Thyroid gland (tissue), 4 donors: Measurements from ENCODE around the gene TMED7.

Experiments used
- POLR2A ChIP-seq, 2 donors: fragments of 450-650 bp; IDR thresholded peaks; one replicate each; pipeline ENCODE4 v1.6.1; 2017; ENCODE audit warnings: antibody characterized with exemption in 2 of 2, mild to moderate bottlenecking in 2 of 2, moderate library complexity in 1 of 2
- TF ChIP-seq, protein P1 (sequence below), 6 experiments: fragments of 200-600 bp in 3 of 6; fragments of 450-650 bp in 3 of 6; sonication (generic) in 3 of 6; IDR thresholded peaks; one replicate each; pipeline ENCODE4 v1.5.1; 2016 to 2019; ENCODE audit warnings: antibody characterized with exemption in 6 of 6, mild to moderate bottlenecking in 2 of 6, inconsistent platforms in 1 of 6, moderate library complexity in 1 of 6

GRCh38 chr5:115627295-115627865 is 1.5 kb upstream of the TMED7 start:
- TF ChIP-seq, protein P1, sequence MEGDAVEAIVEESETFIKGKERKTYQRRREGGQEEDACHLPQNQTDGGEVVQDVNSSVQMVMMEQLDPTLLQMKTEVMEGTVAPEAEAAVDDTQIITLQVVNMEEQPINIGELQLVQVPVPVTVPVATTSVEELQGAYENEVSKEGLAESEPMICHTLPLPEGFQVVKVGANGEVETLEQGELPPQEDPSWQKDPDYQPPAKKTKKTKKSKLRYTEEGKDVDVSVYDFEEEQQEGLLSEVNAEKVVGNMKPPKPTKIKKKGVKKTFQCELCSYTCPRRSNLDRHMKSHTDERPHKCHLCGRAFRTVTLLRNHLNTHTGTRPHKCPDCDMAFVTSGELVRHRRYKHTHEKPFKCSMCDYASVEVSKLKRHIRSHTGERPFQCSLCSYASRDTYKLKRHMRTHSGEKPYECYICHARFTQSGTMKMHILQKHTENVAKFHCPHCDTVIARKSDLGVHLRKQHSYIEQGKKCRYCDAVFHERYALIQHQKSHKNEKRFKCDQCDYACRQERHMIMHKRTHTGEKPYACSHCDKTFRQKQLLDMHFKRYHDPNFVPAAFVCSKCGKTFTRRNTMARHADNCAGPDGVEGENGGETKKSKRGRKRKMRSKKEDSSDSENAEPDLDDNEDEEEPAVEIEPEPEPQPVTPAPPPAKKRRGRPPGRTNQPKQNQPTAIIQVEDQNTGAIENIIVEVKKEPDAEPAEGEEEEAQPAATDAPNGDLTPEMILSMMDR (IDR thresholded peaks at IDR 0.05) = no peak
- TF ChIP-seq POLR2A (IDR thresholded peaks at IDR 0.05) = no peak
